WERI-Rb-1 (cell line): Measurements from ENCODE around the gene FARSB.

Source experiments
- DNase-seq: peaks from one replicate; pipeline ENCODE4 v3.0.0-alpha.2; 2020
- H3K27ac ChIP-seq: fragments of 250-450 bp; sonication (Bioruptor Pico); 2 replicates; pipeline ENCODE4 v1.5.1; 2020; ENCODE audit warnings: mild to moderate bottlenecking, moderate library complexity
- H3K27me3 ChIP-seq: fragments of 250-450 bp; sonication (Bioruptor Pico); 2 replicates; pipeline ENCODE4 v1.5.1; 2021; ENCODE audit warnings: mild to moderate bottlenecking, low read depth, moderate library complexity; ENCODE audit not compliant: insufficient read depth, severe bottlenecking
- H3K36me3 ChIP-seq: fragments of 250-450 bp; sonication (Bioruptor Pico); 2 replicates; pipeline ENCODE4 v1.5.1; 2020; ENCODE audit warnings: mild to moderate bottlenecking, moderate library complexity
- H3K4me3 ChIP-seq: 2 replicates; pipeline ENCODE4 v1.5.1; 2011; ENCODE audit warnings: low read depth, mild to moderate bottlenecking, control low read depth, low read length
- H3K9me3 ChIP-seq: fragments of 250-450 bp; sonication (Bioruptor Pico); 2 replicates; pipeline ENCODE4 v1.5.1; 2021; ENCODE audit warnings: mild to moderate bottlenecking, moderate library complexity; ENCODE audit not compliant: severe bottlenecking
- CTCF ChIP-seq: IDR thresholded peaks from 2 replicates; pipeline ENCODE4 v1.5.1; 2011; ENCODE audit warnings: low read depth, mild to moderate bottlenecking, control low read depth, inconsistent platforms, low read length

FARSB gene

GRCh38 chr2:222670191-222671038 is 14.5 kb upstream of the FARSB start:
- no peaks in the 10 kb centered on the region for H3K27me3 ChIP-seq
- no peak overlapping the region for H3K27ac ChIP-seq
- H3K36me3 ChIP-seq: no peaks in the 10 kb centered on the region
- TF ChIP-seq CTCF: no peak
- no peak for DNase-seq
- no peaks in the 10 kb centered on the region for H3K9me3 ChIP-seq
- H3K4me3 ChIP-seq: no peak overlapping the region

DNA sequence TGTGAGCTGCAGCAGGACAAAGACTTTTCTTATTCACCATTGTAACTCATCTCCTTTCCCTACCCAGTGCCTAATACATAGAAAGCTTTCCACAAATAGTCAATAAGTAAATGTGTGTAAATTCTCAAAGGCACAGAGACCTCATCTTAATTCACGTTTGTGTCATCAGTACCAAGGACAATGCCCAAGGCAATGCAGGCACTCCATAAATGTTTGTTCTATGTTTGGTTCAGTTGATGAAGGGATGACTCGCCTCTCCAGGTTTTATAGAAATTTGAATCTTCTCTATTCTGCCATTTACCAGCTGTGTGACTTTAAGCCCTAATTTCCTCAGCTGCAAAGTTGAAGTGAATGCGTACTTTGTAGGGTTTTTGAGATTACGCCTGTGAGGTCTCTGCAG is 13.5 kb upstream of the FARSB start:
- no peak for DNase-seq
- Histone ChIP-seq H3K27me3 (no peaks in the 10 kb centered on the region), H3K27ac (no peak overlapping the region), H3K36me3 (no peaks in the 10 kb centered on the region), H3K4me3 (no peak overlapping the region), H3K9me3 (no peaks in the 10 kb centered on the region)
- no peak for TF ChIP-seq CTCF

DNA sequence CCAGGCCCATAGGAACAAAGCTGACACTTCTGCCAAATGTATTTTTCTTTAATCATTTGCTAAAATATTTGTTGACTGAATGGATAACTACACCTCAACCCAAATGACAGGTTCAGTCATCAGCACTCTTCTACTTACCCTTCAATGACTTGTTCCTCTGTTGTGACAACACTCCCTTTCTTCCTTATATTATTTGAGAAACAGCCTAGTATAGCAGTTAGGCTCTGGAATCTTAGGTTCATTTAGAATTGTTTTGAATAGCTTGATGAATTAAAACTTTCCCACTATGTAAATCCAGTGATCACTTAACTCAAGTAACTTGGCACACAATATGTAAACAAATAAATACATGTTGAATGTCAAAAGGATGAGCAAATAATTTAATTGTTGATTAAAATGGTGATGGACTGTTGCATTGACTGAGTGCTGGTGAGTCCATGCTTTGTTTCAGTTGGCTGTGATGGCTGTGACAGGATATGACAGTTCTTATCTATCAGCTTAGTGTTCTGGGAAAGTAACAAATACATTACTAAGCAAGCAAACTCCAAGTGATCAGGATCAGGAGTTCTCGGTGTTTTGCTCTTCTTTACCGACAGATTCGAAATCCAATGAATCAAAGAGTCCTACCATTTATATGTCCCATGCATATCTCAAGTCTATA is 12.7 kb upstream of the FARSB start:
- H3K27ac ChIP-seq: no peak overlapping the region
- H3K4me3 ChIP-seq: no peak overlapping the region
- TF ChIP-seq CTCF: no peak
- H3K9me3 ChIP-seq: no peaks in the 10 kb centered on the region
- no peaks in the 10 kb centered on the region for H3K27me3 ChIP-seq
- no peak for DNase-seq
- no peaks in the 10 kb centered on the region for H3K36me3 ChIP-seq

DNA sequence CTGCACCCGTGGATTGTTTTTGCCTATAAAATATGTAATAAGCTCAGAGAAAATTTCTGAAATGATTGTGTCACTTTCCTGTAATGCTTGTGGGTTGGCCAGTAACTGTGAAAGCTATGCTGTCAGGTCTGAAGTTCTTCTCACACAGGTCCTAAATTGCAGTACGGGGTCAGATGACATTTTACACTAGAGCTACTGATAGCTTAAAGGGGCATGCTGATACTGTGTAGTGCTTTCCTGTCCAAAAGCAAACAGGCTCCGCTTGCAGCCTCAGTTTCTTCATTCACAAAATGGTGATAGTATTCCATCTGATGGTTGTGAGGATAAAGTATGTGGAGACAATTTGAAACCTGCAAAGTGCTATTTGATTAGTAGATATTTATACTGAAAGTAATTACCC is 7.6 kb upstream of the FARSB start:
- Histone ChIP-seq H3K27ac (no peak overlapping the region), H3K4me3 (no peak overlapping the region), H3K9me3 (no peaks in the 10 kb centered on the region), H3K36me3 (no peaks in the 10 kb centered on the region), H3K27me3 (no peaks in the 10 kb centered on the region)
- no peak for DNase-seq
- no peak for TF ChIP-seq CTCF

- DNase-seq: no peak
- H3K27ac ChIP-seq: peak overlapping the region; percentile 100
- H3K4me3 ChIP-seq: peak overlapping the region; percentile 98
- no peak for TF ChIP-seq CTCF
- H3K9me3 ChIP-seq: no peaks in the 10 kb centered on the region
- peaks cover 3% of the 10 kb centered on the region; the same call in 1 of the 2 replicates for H3K36me3 ChIP-seq
- no peaks in the 10 kb centered on the region for H3K27me3 ChIP-seq
Observed at GRCh38 chr2:222656526-222657446, 894 bp upstream of the FARSB start.
